ENCODE results near the gene SLC27A5.

The SLC27A5 gene

DNA sequence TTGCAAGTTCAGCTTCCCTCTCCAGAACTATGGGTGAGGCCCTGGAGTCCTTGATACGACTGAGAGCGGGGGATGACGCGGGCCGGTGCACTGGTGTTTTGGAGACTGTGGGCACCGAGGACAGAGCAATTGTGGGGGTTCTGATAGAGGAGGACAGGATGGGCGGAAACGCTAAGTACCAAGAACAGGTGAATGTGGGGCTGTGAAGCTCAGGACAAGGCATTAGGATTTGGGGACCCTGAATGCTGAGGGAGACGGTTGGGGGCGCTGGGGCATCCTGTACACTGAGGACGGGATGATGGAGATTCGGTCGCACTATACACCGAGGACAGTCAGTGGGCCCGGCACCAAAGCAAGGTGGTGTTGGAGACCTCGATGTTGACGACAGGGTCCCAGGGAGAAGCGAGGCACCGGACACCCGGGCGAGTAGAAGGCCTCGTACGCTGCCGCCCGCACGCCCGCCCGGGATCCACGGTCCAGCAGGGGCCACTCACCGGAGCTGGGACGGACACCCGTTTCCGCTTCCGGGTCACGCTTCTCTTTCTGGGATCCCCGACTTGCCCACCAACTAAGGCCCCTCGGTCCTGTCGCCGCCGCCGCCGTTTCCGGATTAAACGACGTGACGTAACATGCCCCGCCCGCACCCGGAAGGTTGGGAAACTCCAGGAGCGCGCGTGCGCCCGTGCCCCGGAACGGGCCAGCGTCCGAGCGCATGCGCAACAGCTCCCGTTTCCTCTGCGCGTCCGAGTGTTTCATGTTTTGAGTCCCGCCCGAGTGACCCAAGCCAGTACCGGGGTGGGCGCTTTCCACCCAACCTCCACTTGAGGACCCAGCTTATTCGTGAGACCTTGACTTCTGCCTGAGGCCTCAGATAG is 42.9 kb upstream of the SLC27A5 start, which contains the start of gene CHMP2A:
CHMP2A (minus strand) TSS at position 612 of the 875 bp plus-strand sequence. CDS start 893 bp downstream, outside the sequence.
- Mint-ChIP-seq H3K36me3 (peaks cover 99% of the 10 kb centered on the region), H3K4me1 (peaks cover 79% of the 10 kb centered on the region), H3K4me3 (peak within 1 kb of the TSS; percentile 98), H3K27ac (peak within 1 kb of the TSS; percentile 100), H3K9me3 (no peaks in the 10 kb centered on the region)
- ATAC-seq, result peak; percentile 60
- peak; percentile 97 to 99 for DNase-seq (ENCODE audit: low spot score in 2 of 2)

DNA sequence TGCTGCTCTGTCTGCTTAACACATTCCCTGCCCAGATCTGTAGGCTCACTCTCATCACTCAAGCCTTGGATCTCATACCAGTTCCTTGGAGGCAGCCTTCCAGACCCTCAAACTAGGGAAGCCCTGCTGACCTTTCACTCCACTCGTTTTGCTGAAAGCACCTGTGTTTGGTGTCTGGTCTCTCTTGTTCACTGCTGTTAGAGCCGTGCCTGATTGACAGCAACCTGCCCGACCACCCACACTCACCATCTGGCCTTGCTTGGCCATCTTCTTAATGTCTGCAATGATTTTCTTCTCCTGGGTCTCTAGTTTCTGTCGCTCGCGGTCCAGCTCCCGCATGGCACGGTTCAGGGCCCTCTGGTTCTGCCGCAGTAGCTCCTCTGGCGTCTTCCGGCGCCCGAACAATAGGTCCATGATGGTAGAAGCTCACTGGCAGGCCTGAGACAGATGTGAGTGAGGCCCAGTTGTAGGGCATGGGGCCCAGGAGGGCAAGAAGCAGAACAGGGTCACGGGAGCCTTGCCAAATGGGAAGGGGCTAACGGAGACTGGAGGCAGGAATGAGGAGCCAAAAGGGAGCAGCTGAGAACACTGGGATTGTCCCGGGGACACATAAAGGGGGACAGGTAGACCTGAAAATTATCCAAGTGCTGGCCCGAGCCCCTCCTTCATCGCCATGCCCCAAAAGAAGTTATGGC is 42.2 kb upstream of the SLC27A5 start:
- Mint-ChIP-seq H3K4me3 (peak overlapping the region; percentile 98), H3K4me1 (peaks cover 73% of the 10 kb centered on the region), H3K36me3 (peaks cover 100% of the 10 kb centered on the region), H3K9me3 (no peaks in the 10 kb centered on the region), H3K27ac (peak overlapping the region; percentile 100)
- ATAC-seq, result no peak
- no peak for DNase-seq (ENCODE audit: low spot score in 2 of 2)

DNA sequence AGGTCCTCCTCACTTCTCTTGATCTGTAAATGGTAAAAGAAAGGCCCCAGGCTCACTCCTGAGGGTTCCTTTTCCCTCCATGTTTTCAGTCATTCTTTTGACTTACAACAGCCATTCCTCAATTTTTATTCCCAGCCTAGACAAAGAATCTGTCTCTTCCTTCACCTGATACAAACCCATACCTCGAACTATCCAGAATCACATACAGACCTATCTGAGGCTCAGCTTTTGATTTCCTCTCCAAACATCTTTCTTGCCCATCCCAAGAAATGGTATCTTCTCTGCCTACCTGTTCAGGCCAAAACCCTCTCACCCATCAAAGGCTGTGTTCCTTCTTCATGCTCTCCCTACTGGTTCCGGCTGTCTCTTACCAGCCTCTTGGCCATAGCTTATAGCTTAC is 40.9 kb upstream of the SLC27A5 start:
- Mint-ChIP-seq H3K9me3 (no peaks in the 10 kb centered on the region), H3K4me1 (peaks cover 71% of the 10 kb centered on the region), H3K36me3 (peaks cover 100% of the 10 kb centered on the region), H3K4me3 (no peak overlapping the region), H3K27ac (peak overlapping the region; percentile 100)
- DNase-seq (ENCODE audit: low spot score in 2 of 2) (no peak), ATAC-seq (no peak)

DNA sequence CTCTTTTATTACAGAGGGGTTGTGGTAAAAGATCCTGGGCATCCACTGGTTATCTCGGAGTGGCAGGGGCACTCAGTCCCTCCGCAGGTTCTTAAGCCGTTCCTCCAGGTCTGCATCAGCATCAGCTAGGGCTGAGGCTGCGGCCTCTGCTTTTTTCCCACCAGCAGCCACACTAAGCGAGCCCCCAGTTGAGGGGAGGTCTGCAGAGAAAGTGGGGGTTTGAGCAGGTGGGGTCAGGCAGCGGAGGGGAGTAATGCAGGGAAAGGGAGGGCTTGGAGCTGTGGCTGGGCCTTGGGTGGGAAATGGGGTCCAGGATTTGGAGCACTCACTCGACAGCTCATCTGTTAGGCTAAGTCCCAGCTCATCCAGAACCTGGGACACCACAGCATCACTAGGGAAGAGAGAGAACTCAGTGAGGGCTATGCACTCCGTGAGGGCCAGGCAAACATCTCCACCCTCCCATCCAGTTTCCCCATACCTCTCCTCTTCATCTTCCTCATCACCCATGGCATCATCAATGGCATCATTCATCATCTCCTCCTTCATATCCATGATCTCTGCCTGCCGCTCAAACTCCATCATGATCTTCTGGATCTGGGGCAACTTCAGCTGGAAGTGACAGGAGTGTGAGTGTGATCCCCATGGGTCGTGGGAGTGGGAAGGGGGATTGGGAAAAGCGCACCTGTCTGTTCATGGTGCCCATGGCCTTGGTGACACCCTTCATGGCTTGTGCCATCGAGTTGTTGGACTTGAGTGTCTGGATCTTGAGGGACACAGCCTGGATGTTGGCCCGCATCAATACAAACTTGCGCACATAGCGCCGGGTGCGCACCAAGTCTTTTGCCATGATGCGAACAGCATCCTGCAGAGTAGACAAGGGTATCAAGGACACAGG is 40.0 kb upstream of the SLC27A5 start:
- ATAC-seq (no peak), DNase-seq (ENCODE audit: low spot score in 2 of 2) (peak in 1 of 2 donors; percentile 56)
- Mint-ChIP-seq H3K9me3 (no peaks in the 10 kb centered on the region), H3K27ac (peak overlapping the region; percentile 100), H3K4me1 (peaks cover 70% of the 10 kb centered on the region), H3K4me3 (no peak overlapping the region), H3K36me3 (peaks cover 100% of the 10 kb centered on the region)

DNA sequence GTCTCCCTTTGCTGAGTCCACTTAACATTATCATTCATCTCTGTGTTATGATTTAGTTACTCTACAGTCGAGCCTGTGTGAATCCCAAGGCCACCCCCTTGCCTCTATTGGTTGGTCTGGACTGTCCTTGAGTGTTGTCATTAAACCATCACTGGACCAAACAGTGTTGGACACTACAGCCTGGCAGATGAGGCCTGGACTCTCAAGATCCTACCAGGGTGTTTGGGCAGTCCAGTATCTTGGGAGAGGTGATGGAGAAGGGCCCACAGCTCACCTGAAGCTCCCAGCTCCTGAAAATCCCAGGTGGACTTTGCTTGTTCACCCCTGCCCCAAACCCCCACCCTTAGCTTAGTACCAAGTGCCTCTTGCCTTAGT is 39.3 kb upstream of the SLC27A5 start:
- H3K36me3 Mint-ChIP-seq, result peaks cover 100% of the 10 kb centered on the region

DNA sequence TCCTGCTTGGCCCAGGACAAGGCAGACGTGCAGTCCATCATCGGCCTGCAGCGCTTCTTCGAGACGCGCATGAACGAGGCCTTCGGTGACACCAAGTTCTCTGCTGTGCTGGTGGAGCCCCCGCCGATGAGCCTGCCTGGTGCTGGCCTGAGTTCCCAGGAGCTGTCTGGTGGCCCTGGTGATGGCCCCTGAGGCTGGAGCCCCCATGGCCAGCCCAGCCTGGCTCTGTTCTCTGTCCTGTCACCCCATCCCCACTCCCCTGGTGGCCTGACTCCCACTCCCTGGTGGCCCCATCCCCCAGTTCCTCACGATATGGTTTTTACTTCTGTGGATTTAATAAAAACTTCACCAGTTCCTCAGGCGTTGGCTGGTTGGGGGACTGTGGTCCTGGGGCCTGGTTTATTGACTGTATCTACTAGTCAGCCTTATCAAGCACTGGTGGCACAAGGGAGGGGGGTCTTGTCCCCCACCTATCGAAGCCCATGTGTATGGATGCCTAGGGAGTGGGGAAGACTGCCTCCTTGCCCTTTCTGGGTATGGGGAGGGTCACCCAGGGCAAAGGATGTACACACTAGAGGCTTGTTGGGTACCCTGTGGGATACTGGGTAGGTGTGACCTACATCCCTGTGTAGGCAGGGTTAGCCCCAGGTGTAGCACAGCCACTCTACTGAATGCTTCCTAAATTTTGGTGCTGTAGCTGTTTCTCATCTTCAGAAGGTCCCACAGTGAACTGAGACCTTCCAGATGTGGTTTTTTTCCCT is 38.8 kb upstream of the SLC27A5 start:
- no peak overlapping the region for H3K4me3 Mint-ChIP-seq
- ATAC-seq (no peak), DNase-seq (ENCODE audit: low spot score in 2 of 2) (peak in 1 of 2 donors; percentile 50)
- H3K36me3 Mint-ChIP-seq, result peaks cover 100% of the 10 kb centered on the region
- H3K9me3 Mint-ChIP-seq, result no peaks in the 10 kb centered on the region
- peaks cover 71% of the 10 kb centered on the region for H3K4me1 Mint-ChIP-seq
- no peak overlapping the region for H3K27ac Mint-ChIP-seq

More for the DNA sequence above, 39.3 kb upstream of the SLC27A5 start:
- DNase-seq (ENCODE audit: low spot score in 2 of 2) (peak in 1 of 2 donors; percentile 47), ATAC-seq (no peak)
- H3K27ac Mint-ChIP-seq, result no peak overlapping the region
- peaks cover 70% of the 10 kb centered on the region for H3K4me1 Mint-ChIP-seq
- no peaks in the 10 kb centered on the region for H3K9me3 Mint-ChIP-seq
- H3K4me3 Mint-ChIP-seq, result no peak overlapping the region

DNA sequence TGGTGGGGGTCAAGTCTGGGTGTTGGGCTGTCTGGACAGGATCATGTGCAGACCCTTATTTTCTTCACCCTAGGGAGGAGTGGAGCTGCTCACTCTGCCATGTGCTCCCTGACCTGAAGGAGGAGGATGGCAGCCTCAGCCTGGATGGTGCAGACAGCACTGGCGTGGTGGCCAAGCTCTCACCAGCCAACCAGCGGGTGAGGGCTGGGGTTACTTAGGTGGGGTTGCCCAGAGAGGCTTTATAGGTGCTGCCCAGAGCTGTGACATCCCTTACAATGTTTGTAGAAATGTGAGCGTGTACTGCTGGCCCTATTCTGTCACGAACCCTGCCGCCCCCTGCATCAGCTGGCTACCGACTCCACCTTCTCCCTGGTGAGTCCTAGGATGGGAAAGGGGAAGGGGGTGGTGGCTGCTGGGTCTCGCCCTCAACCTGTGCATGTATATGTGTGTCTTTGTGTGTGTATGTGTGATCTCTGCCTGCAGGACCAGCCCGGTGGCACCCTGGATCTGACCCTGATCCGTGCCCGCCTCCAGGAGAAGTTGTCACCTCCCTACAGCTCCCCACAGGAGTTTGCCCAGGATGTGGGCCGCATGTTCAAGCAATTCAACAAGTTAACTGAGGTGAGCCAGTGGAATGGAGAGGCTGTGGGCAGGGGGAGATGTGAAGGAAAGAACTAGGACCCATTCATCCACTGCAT is 38.0 kb upstream of the SLC27A5 start:
- DNase-seq (ENCODE audit: low spot score in 2 of 2) (no peak), ATAC-seq (no peak)
- no peak overlapping the region for H3K27ac Mint-ChIP-seq
- H3K4me3 Mint-ChIP-seq, result no peak overlapping the region
- no peaks in the 10 kb centered on the region for H3K9me3 Mint-ChIP-seq
- H3K4me1 Mint-ChIP-seq, result peaks cover 67% of the 10 kb centered on the region
- peaks cover 100% of the 10 kb centered on the region for H3K36me3 Mint-ChIP-seq

DNA sequence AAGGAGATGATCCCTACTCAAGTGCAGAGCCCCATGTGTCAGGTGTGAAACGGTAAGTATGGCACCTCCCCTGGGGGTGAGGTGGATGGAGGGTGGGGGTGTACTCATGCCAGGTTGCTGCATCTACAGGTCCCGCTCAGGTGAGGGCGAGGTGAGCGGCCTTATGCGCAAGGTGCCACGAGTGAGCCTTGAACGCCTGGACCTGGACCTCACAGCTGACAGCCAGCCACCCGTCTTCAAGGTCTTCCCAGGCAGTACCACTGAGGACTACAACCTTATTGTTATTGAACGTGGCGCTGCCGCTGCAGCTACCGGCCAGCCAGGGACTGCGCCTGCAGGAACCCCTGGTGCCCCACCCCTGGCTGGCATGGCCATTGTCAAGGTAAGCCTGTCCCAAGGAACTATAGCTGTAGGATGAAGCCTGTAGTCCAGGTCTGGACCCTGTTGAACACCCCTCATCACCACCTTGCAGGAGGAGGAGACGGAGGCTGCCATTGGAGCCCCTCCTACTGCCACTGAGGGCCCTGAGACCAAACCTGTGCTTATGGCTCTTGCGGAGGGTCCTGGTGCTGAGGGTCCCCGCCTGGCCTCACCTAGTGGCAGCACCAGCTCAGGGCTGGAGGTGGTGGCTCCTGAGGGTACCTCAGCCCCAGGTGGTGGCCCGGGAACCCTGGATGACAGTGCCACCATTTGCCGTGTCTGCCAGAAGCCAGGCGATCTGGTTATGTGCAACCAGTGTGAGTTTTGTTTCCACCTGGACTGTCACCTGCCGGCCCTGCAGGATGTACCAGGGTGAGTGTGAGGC is 37.3 kb upstream of the SLC27A5 start:
- Mint-ChIP-seq H3K27ac (no peak overlapping the region), H3K4me3 (no peak overlapping the region), H3K4me1 (peaks cover 61% of the 10 kb centered on the region)

DNA sequence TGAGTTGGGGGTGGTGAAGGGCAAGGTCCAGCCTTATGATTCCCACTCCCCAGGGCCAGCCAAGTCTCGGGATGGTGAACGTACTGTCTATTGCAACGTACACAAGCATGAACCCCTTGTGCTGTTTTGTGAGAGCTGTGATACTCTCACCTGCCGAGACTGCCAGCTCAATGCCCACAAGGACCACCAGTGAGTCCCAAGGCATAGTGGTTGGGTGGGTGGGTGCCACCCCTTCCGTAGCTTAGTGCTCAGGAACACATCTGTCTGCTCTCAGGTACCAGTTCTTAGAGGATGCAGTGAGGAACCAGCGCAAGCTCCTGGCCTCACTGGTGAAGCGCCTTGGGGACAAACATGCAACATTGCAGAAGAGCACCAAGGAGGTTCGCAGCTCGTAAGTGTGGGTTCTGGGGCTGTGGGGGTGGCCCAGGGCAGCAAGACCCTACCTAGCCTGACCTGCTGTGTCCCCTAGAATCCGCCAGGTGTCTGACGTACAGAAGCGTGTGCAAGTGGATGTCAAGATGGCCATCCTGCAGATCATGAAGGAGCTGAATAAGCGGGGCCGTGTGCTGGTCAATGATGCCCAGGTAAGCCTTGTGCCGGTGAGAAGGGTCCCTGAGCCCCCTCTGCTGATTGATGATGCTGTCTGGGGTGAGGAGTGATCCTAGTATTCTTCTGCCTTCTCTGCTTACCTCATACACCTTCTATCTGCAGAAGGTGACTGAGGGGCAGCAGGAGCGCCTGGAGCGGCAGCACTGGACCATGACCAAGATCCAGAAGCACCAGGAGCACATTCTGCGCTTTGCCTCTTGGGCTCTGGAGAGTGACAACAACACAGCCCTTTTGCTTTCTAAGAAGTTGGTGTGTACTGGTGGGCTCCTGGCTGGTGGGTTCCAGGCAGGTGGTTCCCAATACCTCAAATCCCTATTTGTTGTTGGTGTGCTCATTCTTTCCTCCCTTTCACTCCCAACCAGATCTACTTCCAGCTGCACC is 35.8 kb upstream of the SLC27A5 start:
- DNase-seq (ENCODE audit: low spot score in 2 of 2), result no peak
- H3K4me1 Mint-ChIP-seq, result peaks cover 56% of the 10 kb centered on the region
- no peak for ATAC-seq
- H3K27ac Mint-ChIP-seq, result no peak overlapping the region
- peak overlapping the region; percentile 91 for H3K4me3 Mint-ChIP-seq
- no peaks in the 10 kb centered on the region for H3K9me3 Mint-ChIP-seq
- peaks cover 93% of the 10 kb centered on the region for H3K36me3 Mint-ChIP-seq

More for the DNA sequence above, 37.3 kb upstream of the SLC27A5 start:
- DNase-seq (ENCODE audit: low spot score in 2 of 2) (peak in 1 of 2 donors; percentile 47), ATAC-seq (no peak)
- Mint-ChIP-seq H3K9me3 (no peaks in the 10 kb centered on the region), H3K36me3 (peaks cover 99% of the 10 kb centered on the region)

DNA sequence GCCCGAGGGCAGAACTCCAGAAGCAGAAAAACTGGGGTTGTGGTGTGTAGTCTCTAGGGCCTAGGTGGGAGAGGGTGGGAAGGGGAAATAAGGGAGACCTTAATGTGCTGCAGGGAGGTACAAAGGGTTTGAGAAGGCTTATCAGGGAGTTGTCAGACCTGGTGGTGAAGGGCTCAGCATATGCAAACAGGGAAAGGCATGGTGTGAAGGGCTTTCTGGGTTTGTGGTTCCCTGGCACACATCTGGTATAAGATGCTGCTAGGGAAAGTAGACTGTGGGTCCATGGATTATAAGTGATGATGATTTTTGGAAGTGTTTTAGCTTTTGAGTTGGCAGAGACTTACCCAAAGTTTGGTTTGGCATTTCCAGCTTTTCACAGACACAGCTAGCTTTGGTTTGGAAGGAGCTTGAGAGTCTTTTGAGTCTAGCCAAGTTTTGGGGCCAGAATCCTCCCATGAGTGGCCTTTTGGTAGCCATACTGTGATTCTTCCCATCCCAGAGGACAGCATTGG is 34.3 kb upstream of the SLC27A5 start:
- ATAC-seq (no peak), DNase-seq (ENCODE audit: low spot score in 2 of 2) (no peak)
- H3K9me3 Mint-ChIP-seq, result no peaks in the 10 kb centered on the region
- peaks cover 77% of the 10 kb centered on the region for H3K36me3 Mint-ChIP-seq
- peak overlapping the region; percentile 91 for H3K4me3 Mint-ChIP-seq
- peaks cover 52% of the 10 kb centered on the region for H3K4me1 Mint-ChIP-seq
- peak overlapping the region; percentile 92 for H3K27ac Mint-ChIP-seq

DNA sequence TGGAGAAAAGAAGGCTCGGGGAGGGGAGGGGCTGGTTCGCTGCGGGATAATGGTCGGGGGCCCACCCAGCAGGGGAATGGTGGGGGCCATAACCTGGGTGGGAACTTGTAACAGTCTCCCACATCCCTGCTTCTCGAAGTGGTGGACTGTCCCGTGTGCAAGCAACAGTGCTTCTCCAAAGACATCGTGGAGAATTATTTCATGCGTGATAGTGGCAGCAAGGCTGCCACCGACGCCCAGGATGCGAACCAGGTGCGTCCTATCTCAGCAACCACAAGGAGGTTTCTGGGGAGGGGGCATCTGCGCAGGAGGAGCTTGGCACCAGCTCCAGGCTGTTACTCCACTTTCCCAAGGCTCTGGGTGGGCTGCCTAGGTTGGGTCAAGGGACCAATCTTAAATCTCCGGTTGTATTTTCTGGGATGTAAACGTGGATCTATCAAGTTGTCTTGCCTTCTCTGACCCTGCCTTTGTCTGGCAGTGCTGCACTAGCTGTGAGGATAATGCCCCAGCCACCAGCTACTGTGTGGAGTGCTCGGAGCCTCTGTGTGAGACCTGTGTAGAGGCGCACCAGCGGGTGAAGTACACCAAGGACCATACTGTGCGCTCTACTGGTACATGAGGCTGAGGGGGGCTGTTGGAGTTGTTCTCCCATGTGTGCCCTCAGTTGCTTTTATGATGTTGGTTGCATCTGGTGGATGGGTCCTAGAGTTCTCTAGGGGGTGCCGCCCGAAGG is 33.7 kb upstream of the SLC27A5 start:
- Mint-ChIP-seq H3K4me1 (peaks cover 45% of the 10 kb centered on the region), H3K9me3 (no peaks in the 10 kb centered on the region), H3K4me3 (peak overlapping the region; percentile 91), H3K36me3 (peaks cover 71% of the 10 kb centered on the region), H3K27ac (peak overlapping the region; percentile 92)
- ATAC-seq, result no peak
- DNase-seq (ENCODE audit: low spot score in 2 of 2), result no peak
